OCI-LY1 (cell line): Measurements from ENCODE around the gene PRELID1.

Source experiments
- EZH2 ChIP-seq: fragments of 200-600 bp; sonication (generic), shearing (Covaris generic); IDR thresholded peaks from 2 replicates; pipeline ENCODE4 v1.8.0; 2017; ENCODE audit warnings: borderline replicate concordance, mixed run types, mild to moderate bottlenecking, antibody characterized with exemption, low read length, moderate library complexity, mixed read lengths
- TF ChIP-seq, protein P1 (sequence below): fragments of 200-600 bp; sonication (generic), shearing (Covaris generic); IDR thresholded peaks from 2 replicates; pipeline ENCODE4 v1.5.1; 2017; ENCODE audit warnings: mild to moderate bottlenecking, antibody characterized with exemption, low read length, moderate library complexity, mixed read lengths

DNA sequence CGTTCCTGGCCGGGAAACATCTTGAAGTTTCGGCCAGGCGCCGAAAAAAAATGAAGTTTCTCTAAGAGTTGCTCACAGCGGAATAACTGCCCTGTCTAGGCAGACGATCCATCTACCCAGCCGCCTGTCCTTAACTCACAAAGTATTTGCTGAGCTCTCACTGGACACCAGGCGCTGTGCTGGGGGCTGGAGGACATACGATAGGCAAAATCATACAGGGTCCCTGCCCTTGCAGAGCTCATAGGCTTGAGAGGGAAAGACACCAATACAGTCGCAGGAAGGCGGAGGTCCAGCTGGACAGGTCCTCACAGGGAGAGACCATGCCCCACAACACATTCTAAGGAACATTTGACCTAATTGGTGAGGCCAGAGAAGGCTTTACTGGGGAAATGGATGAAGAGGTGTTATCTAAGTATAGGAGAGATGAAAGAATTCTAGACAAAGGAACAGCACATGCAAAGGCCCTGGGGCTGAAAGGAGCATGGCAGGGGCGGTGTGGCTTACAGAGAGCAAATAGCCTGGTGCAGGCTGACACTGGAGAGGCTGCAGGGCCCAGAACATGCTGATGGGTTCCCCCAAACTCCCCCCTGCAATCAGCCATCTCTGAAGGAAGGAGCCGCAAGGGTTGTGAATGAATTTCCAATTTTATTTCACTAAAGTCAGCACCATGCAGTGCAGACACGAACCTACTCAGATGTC lies 10.1 kb downstream of the PRELID1 start:
- TF ChIP-seq, protein P1, sequence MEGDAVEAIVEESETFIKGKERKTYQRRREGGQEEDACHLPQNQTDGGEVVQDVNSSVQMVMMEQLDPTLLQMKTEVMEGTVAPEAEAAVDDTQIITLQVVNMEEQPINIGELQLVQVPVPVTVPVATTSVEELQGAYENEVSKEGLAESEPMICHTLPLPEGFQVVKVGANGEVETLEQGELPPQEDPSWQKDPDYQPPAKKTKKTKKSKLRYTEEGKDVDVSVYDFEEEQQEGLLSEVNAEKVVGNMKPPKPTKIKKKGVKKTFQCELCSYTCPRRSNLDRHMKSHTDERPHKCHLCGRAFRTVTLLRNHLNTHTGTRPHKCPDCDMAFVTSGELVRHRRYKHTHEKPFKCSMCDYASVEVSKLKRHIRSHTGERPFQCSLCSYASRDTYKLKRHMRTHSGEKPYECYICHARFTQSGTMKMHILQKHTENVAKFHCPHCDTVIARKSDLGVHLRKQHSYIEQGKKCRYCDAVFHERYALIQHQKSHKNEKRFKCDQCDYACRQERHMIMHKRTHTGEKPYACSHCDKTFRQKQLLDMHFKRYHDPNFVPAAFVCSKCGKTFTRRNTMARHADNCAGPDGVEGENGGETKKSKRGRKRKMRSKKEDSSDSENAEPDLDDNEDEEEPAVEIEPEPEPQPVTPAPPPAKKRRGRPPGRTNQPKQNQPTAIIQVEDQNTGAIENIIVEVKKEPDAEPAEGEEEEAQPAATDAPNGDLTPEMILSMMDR: no peak
- TF ChIP-seq EZH2: no peak
